HAP-1 (cell line): ENCODE measurements around the gene FAM20A.

ENCODE experiments used
- DNase-seq, 2 experiments: peaks; one replicate each; pipeline ENCODE4 v3.0.0-alpha.2; 2016 to 2020; ENCODE audit warnings: low spot score in 2 of 2
- H3K27me3 ChIP-seq: fragments of 250-450 bp; sonication (Bioruptor Pico); 2 replicates; pipeline ENCODE4 v1.5.1; 2020; ENCODE audit warnings: low read depth, mild to moderate bottlenecking, moderate library complexity
- H3K36me3 ChIP-seq: fragments of 250-450 bp; sonication (Bioruptor Pico); replicated peaks from 2 replicates; pipeline ENCODE4 v1.5.1; 2020; ENCODE audit warnings: mild to moderate bottlenecking
- H3K4me1 ChIP-seq: fragments of 250-450 bp; sonication (Bioruptor Pico); 2 replicates; pipeline ENCODE4 v1.5.1; 2020; ENCODE audit warnings: mild to moderate bottlenecking
- H3K4me3 ChIP-seq: fragments of 250-450 bp; sonication (Bioruptor Pico); 2 replicates; pipeline ENCODE4 v1.5.1; 2020; ENCODE audit warnings: mild to moderate bottlenecking, moderate library complexity
- H3K9me3 ChIP-seq: fragments of 250-450 bp; sonication (Bioruptor Pico); 2 replicates; pipeline ENCODE4 v1.5.1; 2020; ENCODE audit warnings: mild to moderate bottlenecking, moderate library complexity
- in situ Hi-C: fragments of 300-500 bp; cut with MboI; formaldehyde crosslinking; loops from 3 replicates; pipeline ENCODE4 v1.14.3; 2020; ENCODE audit warnings: low sequenced_read_pairs, inconsistent platforms, mixed read lengths

The FAM20A gene

DNA sequence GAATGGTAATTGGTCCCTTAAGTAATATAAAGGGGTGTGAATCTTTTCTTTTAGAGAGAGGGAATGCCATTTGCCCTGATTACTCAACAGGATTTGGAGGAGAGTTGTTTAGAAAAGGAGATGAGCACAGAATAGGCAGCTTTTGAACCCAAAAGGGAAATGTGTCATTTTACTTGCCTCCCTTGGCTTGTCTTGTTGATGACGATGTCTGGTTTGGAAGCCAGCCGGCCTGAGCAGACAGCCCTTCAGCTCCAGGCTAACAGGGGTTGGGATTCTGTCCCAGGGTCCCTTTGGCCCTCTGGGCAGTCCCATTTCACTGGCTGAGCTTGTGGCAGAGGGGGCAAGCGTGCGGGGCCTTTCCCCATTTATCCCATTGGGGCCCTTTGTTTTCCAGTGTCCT is 111.2 kb downstream of the FAM20A start:
- H3K27me3 ChIP-seq = peaks cover 6% of the 10 kb centered on the region
- H3K4me1 ChIP-seq = no peaks in the 10 kb centered on the region
- H3K9me3 ChIP-seq = no peaks in the 10 kb centered on the region; the same call in 1 of the 2 replicates
- H3K4me3 ChIP-seq = no peak overlapping the region
- in situ Hi-C loops = no loop called here
- DNase-seq = no peak
- H3K36me3 ChIP-seq = no peaks in the 10 kb centered on the region
